H1 (cell line): ENCODE measurements around the gene GGT6.

Source experiments
- CTCF ChIP-seq, 3 experiments: IDR thresholded peaks; 1 replicate in 2 of 3; 2 replicates in 1 of 3; pipeline versions ENCODE4 v1.5.1 to v1.6.1; 2011; ENCODE audit warnings: low read length in 3 of 3, mild to moderate bottlenecking in 3 of 3, inconsistent platforms in 2 of 3, low read depth in 1 of 3, moderate library complexity in 1 of 3; ENCODE audit not compliant: insufficient read depth in 1 of 3; ENCODE audit errors: control extremely low read depth in 1 of 3
- GTF2F1 ChIP-seq: IDR thresholded peaks from 2 replicates; pipeline ENCODE4 v1.6.1; 2012; ENCODE audit warnings: low read depth, low read length, improper control_type of control experiment, borderline replicate concordance
- KDM4A ChIP-seq: IDR thresholded peaks from one replicate; pipeline ENCODE4 v1.7.1; 2012; ENCODE audit warnings: low read depth, mild to moderate bottlenecking, moderate library complexity, low read length, inconsistent platforms; ENCODE audit not compliant: severe bottlenecking
- POLR2A ChIP-seq, 2 experiments: IDR thresholded peaks; 1 replicate in 1 of 2; 2 replicates in 1 of 2; pipeline ENCODE4 v1.6.1; 2011; ENCODE audit warnings: low read depth in 2 of 2, low read length in 2 of 2, mild to moderate bottlenecking in 2 of 2; ENCODE audit errors: control extremely low read depth in 1 of 2
- RAD21 ChIP-seq, 2 experiments: IDR thresholded peaks in 1 of 2; conservative IDR thresholded peaks in 1 of 2; 2 replicates each; pipeline ENCODE4 v1.6.1; 2011; ENCODE audit warnings: low read depth in 2 of 2, low read length in 2 of 2, improper control_type of control experiment in 1 of 2, inconsistent platforms in 1 of 2, mild to moderate bottlenecking in 1 of 2, moderate library complexity in 1 of 2
- USF2 ChIP-seq: IDR thresholded peaks from 2 replicates; pipeline ENCODE4 v1.6.1; 2011; ENCODE audit warnings: low read length, improper control_type of control experiment
- TF ChIP-seq, protein P1 (sequence below): IDR thresholded peaks from 2 replicates; pipeline ENCODE4 v1.6.1; 2012; ENCODE audit warnings: inconsistent platforms

- TF ChIP-seq CTCF (IDR thresholded peaks at IDR 0.05; ENCODE audit: control extremely low read depth in 1 of 3, insufficient read depth in 1 of 3, low read depth in 1 of 3, low read length in 3 of 3) (no peak), USF2 (no peak), POLR2A (IDR thresholded peaks at IDR 0.05; ENCODE audit: control extremely low read depth in 1 of 2, low read depth in 2 of 2, low read length in 2 of 2) (no peak), GTF2F1 (no peak), RAD21 (IDR thresholded peaks at IDR 0.05 in 1 of 2, conservative IDR thresholded peaks at IDR 0.05 in 1 of 2; ENCODE audit: low read depth in 2 of 2, low read length in 2 of 2) (no peak), KDM4A (no peak)
- TF ChIP-seq, protein P1, sequence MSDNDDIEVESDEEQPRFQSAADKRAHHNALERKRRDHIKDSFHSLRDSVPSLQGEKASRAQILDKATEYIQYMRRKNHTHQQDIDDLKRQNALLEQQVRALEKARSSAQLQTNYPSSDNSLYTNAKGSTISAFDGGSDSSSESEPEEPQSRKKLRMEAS: no peak
Measured at GRCh38 chr17:4544951-4545216, 15.5 kb downstream of the GGT6 start.
